ENCODE measurements around the gene GLB1L2. TPM values are rescaled to one million over a fixed set of nuclear protein-coding genes. Genes with fewer than 3 reads are reported as not detected.

Gene GLB1L2
- polyA plus RNA-seq, 1 donor, result 0.47 TPM

DNA sequence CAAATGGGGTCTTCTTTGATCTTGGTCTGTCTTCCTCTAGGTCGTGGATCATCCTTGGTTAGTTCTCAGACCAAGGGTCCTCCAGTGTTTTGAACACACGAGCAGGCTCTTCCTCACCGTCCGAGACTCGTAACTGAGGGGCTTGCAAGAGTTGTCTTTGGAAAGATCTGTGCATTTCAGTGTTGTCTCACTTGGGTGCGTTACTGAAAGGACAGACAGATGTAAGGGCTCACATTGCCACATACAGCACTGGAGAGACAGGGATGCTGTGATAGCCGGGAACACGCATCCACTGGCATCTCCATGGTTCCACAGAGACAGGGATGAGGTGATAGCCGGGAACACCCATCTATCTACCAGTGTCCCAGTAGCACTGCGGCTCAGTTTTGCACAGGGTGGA, 15.7 kb downstream of the GLB1L2 start:
- DNase-seq (ENCODE audit: low read depth), result no peak

DNA sequence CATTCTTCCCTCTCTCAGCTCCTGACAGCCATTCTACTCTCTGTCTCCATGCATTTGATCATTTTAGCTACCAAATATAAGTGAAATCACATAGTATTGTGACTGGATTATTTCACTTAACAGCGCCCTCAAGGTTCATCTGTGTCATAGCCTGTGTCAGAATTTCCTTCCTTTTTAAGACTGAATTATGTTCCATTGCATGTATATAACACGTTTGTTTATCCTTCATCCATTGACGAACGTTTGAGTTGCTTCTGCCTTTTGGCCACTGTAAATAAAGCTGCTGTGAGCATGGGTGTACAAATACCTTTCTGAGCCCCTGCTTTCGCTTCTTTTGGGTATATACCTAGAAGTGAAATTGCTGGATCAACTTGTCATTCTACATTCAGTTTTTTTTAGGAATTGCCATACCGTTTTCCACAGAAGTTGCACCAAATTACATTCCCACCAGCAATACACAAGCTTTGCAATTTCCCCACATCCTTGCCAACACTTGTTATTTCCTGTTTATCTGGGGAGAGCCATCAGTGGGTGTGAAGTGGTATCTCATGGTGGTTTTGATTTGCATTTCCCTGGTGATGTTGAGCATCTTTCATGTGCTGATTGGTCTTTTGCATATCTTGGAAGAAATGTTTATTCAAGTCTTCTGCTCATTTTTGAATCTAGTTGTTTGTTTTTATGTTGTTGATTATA, 17.5 kb downstream of the GLB1L2 start:
- no peak for DNase-seq (ENCODE audit: low read depth)

GRCh38 chr11:134349802-134350355, 18.1 kb downstream of the GLB1L2 start:
- DNase-seq (ENCODE audit: low read depth), result no peak

GRCh38 chr11:134350381-134350780, 18.6 kb downstream of the GLB1L2 start:
- DNase-seq (ENCODE audit: low read depth), result no peak

DNA sequence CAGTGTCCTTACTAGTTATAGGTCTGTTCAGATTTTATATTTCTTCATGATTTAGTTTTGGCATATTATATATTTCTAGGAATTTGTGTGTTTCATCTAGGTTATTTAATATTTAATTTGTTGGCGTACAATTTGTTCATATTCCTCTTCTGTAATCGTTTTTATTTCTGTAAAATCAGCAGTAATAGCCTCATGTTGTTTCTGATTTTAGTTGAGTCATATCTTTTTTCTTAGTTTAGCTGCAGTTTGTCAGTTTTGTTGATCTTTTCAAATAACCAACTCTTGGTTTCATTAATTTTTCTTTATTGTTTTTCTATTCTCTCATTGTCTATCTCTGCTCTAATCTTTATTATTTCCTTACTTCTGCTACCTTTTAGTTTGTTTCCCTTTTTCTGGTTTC, 20.3 kb downstream of the GLB1L2 start:
- DNase-seq (ENCODE audit: low read depth), result no peak

- no peak for DNase-seq (ENCODE audit: low read depth)
Observed at GRCh38 chr11:134355136-134355535, 23.3 kb downstream of the GLB1L2 start.

GRCh38 chr11:134355656-134356055, 23.9 kb downstream of the GLB1L2 start:
- DNase-seq (ENCODE audit: low read depth), result no peak

- DNase-seq (ENCODE audit: low read depth), result no peak
Observed at GRCh38 chr11:134356656-134357544, 25.1 kb downstream of the GLB1L2 start.

GRCh38 chr11:134357545-134357839, 25.7 kb downstream of the GLB1L2 start:
- DNase-seq (ENCODE audit: low read depth), result no peak

DNA sequence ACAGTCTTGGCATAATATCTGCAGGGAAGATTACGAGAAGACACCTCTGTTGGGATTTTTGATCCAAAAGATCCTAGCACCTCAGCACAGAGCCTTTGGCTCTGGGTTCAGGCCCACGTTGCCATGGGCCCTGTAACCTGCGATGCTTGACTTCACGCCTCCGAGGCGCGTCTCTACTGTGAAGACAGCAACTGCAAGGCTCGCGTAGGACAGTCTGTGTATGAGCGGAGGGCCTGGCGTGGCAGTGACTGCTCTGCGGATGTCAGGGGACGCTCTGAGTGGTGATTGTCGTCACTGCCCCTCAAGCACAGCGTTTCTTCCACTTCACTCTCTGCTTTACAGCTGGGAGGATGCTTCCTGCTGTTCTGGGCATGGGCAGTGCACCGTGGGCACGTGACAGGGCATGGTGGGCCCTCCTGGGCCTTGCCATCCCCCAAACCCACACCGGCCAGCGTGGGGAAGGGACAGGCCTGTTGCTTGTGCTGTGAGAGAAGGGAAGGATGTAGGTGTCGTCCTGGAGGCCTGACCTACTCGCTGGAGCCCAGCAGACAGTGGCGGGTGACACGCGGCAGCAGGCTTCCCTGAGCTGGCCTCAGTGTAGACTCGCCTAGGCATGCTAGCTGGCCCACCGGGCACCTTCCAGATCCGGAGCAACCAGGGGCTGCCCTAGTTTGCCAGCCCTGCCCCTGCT, 26.5 kb downstream of the GLB1L2 start:
- DNase-seq (ENCODE audit: low read depth), result no peak

DNA sequence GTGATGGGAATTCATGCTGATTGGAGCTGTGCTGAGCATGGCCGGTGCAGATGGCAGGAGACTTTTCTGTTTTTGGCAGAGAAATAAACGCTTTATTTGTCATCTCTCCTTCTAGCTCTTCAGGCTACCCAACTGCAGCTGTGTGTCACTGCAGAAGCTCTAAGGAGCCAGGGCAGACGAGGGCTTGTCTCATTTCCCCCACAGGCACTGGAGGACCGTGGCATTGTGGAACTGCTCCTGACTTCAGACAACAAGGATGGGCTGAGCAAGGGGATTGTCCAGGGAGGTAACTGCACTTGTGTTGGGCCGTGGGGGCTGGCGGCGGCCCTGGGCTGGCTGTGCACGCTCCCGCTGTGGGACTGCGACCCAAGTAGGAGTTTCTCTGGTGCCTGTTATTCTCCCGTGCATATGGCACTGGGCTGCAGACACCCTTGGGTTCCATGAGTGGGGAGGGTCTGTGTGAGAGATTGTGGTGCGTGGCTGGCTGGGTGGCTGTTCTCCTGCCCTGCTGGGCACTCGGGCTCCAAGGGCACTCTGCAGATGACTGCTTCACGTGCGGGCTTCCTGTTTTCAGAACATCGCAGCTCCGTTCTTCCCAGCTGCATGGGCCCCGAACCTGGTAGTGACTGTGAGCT, 27.2 kb downstream of the GLB1L2 start:
- DNase-seq (ENCODE audit: low read depth), result no peak

- DNase-seq (ENCODE audit: low read depth), result no peak
Observed at GRCh38 chr11:134359646-134360045, 27.9 kb downstream of the GLB1L2 start.

GRCh38 chr11:134360050-134360835, 28.5 kb downstream of the GLB1L2 start:
- DNase-seq (ENCODE audit: low read depth), result peak; percentile 38

DNA sequence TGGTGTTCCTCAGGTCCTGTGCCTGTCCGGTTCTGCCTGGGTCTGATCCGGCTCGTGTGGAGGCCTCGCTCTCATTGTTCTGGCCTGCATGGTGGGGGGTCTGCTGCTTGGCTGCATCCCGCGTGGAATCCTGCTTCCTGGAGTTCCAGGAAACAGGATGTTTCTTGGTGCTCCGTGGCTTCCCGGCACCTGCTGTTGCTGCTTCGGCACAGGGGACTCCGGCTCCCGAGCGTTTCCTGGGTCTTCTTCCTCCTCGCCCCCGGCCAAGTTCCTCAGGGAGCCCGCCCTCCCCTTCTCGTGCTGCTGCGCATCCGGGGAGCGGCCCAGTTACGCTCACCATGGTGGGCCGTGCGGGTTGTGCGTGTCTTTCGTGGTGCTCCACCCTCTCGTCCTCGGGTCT, 29.9 kb downstream of the GLB1L2 start:
- no peak for DNase-seq (ENCODE audit: low read depth)

DNA sequence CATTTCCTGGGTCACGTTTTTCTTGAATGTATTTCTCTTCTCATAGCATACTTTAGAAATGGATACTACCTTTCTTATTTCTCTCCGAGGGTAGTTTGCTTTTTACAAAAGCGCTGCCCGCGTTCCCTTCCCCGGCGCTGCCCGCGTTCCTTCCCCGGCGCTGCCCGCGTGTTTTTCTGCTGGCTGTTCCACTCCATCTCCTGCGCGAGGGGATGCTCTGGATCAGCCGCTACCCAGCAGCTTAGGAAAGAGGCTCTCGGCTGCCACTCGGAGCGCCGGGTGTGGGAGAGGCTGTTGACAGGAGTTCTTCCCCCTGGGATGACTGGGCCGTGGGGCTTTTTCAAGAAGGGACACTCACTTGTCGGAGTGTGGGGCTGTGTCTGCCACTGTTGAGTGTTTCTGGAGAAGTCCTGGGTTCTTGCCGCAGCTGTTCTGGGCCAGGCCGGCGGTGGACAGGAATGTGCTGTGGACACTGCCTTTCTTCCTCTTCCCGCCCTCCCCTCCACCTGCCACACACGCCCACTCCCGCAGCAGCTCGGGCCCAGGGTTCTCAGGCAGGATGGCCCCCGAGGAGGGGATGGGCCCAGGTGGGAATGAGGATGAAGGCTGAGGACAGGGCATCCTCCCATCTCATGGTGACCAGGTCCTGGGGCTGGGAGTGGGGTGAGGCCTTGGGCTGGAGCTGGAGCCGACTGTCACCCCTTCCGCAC, 30.6 kb downstream of the GLB1L2 start:
- DNase-seq (ENCODE audit: low read depth), result no peak

- DNase-seq (ENCODE audit: low read depth), result no peak
Observed at GRCh38 chr11:134363161-134363560, 31.4 kb downstream of the GLB1L2 start.

DNA sequence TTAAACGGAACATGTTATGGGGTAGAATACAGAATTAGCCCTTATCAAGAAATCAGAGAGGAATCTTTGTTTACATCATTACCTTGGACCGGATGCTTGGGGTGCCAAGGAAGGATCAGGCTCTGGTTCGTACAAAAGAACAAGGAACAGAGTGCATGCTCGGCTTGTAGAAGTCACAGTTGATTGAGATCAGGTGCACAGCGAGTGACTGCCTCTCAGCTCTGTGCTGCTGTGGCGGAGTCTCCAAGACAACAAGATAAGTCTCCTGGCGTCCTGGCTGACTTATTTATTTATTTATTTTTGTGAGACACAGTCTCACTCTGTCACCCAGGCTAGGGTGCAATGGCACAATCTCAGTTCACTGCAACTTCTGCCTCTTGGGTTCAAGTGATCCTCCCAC, 31.8 kb downstream of the GLB1L2 start:
- DNase-seq (ENCODE audit: low read depth), result no peak

DNA sequence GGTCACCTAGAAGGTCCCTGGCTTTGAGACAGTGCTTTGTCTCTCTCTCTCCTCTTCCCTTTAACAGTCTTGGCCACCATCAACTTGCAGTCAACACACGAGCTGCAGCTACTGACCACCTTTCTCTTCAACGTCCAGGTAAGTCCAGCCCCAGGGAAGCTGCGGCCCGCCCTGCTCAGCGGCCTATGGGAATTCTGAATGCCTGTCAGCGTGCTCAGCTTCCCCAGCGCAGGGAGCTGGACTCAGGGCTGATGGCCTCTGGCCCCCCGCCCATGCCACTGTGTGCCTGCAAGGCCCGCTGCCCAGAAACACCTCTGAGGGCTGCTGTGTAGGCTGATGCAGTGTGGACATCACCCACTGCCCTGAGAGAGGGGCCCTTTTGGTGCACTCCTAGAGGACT, 32.5 kb downstream of the GLB1L2 start:
- no peak for DNase-seq (ENCODE audit: low read depth)

DNA sequence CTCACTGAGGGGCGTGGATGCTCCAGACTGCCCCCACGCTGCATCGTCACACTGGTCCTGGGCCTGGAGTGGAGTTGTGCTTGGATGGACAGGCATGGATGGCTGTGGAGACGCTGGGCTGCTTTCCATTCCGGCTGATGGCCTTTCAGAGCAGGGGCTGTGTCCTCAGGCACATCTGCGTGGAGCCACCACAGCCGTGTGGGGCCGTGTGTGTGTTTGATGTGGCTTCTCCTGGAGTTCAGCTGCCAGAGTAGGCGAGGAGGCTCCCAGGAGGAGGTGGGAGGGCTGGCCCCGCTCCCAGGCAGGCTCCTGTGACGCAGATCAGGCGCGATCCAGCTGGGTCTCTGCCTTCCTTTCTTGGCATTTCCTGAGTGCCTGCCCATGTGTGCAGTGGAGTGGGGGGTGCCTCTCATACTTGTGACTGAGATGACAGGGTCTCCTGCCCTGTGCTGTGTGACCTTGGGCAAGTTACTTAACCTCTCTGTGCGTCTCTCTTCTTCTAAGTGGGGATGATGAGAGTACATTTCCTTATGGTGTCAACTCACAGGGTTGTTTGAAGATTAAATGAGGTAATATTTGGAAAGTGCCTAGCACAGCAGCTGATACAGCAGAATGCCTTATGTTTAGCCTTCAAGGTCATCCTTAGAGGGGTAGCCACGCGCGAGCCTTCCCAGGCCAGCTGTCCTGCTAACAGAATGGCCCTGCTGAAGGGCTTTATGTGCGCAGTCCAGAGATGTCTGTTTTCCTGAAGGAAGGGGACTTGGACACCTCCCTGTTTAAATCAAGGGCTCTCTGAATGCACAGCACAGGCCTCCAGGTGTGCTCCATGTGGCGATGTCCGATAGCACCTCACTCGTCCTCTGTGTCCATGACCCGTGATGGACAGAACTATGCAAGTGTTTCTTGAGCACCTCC, 33.5 kb downstream of the GLB1L2 start:
- DNase-seq (ENCODE audit: low read depth), result no peak
